Panc1 (cell line): ENCODE data around the gene EHD2.

Experiments
- POLR2AphosphoS5 ChIP-seq: IDR thresholded peaks from 2 replicates; pipeline ENCODE4 v1.6.1; 2012; ENCODE audit warnings: mild to moderate bottlenecking, low read depth, low read length, moderate library complexity
- TF ChIP-seq, protein P1 (sequence below): fragments of 450-650 bp; IDR thresholded peaks from 2 replicates; pipeline ENCODE4 v1.5.1; 2017; ENCODE audit warnings: mild to moderate bottlenecking

DNA sequence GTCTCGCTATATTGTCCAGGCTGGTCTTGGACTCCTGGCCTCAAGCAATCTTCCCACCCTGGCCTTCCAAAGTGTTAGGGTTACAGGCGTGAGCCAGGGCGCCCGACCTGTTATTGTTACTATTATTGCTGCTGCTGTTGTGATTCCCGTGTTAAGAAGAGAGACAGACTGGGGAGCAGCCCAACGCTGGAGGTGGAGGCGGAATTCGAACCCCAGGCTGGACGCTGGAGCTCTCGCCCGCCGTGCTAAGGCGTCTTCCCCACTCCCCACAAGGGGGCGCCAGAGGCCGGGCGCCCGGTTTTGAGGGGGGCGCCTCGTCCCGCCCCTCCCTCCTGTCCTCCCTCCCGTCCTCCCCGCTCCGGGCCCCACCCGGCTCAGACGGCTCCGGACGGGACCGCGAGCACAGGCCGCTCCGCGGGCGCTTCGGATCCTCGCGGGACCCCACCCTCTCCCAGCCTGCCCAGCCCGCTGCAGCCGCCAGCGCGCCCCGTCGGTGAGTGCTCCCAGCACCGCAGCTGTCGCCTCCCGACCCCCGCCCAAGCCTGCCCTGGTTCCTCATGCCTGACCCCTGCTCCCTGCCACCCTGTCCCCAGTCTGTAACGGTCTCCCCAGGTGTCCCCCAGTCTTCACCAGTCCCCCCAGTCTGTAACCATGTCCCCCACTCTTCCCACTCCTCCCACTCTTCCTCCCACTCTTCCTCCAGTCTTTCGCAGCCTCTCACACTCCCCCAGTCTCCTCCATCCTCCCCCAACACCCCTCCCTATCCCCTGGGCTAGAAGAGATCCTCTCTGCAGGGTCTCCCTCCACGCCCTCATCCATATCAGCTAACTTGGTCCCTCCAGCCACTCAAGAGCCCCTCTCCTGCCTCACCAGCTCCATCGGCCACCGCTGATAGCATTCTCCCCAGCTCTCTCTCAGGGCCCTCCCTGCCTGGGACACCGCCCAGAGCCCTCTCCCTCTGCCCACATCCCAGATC lies at the start of gene EHD2:
- TF ChIP-seq, protein P1, sequence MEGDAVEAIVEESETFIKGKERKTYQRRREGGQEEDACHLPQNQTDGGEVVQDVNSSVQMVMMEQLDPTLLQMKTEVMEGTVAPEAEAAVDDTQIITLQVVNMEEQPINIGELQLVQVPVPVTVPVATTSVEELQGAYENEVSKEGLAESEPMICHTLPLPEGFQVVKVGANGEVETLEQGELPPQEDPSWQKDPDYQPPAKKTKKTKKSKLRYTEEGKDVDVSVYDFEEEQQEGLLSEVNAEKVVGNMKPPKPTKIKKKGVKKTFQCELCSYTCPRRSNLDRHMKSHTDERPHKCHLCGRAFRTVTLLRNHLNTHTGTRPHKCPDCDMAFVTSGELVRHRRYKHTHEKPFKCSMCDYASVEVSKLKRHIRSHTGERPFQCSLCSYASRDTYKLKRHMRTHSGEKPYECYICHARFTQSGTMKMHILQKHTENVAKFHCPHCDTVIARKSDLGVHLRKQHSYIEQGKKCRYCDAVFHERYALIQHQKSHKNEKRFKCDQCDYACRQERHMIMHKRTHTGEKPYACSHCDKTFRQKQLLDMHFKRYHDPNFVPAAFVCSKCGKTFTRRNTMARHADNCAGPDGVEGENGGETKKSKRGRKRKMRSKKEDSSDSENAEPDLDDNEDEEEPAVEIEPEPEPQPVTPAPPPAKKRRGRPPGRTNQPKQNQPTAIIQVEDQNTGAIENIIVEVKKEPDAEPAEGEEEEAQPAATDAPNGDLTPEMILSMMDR = peak; percentile 92
- TF ChIP-seq POLR2AphosphoS5 = peak; percentile 35; the same call in 1 of the 2 replicates
